ENCODE data around the gene FARS2.
A peak's percentile ranks its signal among the peaks of the same experiment; 100 is the strongest.

FARS2 gene

DNA sequence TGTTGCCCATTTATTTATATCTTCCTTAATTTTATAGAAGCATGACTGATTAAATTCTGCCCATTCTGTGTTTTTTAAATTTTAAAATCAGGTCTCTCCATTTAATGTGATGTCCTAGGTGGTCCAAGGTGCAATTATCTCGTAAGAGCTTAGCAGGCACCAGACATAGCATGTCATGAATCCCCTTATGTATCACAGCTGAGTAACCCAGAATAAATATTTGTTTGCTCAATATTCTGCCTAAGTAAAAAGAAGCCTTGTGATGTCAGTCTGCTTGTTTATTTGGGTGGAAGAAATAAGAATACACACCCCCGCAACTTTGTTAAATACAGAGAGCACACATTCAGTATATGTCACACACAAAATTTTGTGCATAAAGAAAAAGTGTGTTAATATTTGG, 211.3 kb downstream of the FARS2 start:
- DNase-seq, result no peak

GRCh38 chr6:5475779-5476178, 214.5 kb downstream of the FARS2 start:
- no peak for DNase-seq

GRCh38 chr6:5478380-5478779, 217.1 kb downstream of the FARS2 start:
- DNase-seq, result no peak

GRCh38 chr6:5481033-5481432, 219.7 kb downstream of the FARS2 start:
- no peak for DNase-seq

DNA sequence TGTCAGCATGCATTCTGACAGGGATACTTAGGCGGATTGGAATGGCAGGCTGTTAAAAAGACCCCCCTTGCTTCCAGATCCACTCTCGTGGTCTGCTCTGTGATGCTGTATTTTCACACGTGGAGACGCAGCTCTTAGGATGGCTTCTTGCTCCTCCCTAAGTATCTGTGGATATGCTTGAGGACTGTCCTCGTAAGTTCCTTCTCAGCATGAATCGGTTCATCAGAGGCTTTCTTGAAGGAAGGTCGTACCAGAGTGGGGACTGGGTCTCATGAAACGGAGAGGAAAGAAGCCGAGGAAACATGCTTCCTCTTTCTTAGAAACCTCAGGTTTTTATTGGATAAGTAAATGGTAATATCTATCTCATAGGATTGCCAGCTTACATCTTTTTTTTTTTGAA, 220.4 kb downstream of the FARS2 start:
- no peak for DNase-seq

DNA sequence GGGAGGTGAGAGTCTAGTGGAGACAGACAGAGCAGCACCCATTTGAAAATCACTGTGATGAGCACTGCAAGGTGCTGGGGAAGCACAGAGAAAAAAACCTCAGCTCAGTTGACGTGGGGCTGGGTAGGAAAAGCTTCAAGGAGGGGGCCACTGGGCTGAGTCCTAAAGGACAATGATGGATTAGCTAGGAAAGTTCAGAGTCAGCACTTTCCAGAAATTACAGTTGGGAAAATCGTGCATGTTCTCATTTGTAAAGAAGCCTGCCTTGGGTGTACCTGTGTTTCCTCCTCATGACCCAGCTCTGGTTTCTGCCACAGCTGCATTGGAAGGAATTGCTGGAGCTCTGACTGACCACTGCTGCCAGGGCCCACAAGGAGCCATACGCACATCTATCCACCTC, 221.3 kb downstream of the FARS2 start:
- DNase-seq, result no peak

- no peak for DNase-seq
Observed at GRCh38 chr6:5484692-5485091, 223.4 kb downstream of the FARS2 start.

- no peak for DNase-seq
Observed at GRCh38 chr6:5486214-5486613, 224.9 kb downstream of the FARS2 start.

GRCh38 chr6:5490501-5491069, 229.3 kb downstream of the FARS2 start:
- no peak for DNase-seq

DNA sequence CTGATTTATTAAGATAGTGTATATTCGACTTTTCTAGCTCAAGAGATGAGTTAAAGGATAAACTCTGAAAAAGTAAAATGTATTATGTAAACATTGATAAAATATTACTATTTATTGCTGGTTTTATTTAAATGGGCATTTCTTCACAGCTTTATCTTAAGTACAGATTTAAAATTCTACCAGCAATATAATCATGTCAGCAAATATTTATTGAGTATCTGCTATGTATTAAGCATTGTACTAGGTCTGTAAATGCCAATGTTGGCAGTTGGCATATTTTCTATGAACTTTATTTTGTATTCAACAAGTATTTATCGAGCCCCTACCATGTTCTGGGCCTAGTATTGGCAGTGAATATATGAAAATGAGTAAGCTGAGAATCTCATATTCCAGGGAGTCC, 231.0 kb downstream of the FARS2 start:
- DNase-seq, result no peak

- no peak for DNase-seq
Observed at GRCh38 chr6:5493806-5494205, 232.5 kb downstream of the FARS2 start.

DNA sequence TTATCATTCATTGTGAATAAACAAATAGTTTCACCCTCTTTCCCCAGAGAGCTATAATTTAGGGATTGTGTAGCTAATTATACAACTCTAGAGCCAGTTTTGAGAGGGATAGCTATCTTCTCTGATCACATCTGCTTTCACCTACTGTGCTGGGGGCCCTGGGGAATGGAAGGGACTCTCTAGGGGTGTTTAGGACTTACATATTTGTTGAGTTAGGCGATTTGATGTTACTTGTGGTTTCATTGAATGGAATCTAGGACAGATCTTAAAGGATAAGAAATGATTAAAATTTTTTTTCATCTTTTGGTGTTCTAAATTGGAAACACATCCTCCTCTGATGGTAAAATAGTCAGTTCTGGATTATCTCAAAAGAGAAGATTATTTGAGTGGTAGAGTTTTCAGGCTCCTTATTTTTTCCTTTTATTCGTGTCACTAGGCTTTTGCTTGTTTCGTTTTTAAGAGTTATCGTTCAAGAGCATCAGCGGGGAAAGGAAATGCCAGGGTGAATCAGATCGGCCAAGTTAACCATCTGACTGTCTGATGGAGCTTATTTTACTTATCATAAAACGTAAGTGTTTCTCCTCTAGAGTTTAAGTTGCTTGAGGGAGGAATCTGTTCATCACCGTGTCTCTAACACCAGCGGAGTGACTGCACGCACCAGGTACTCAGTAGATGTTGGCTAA, 236.7 kb downstream of the FARS2 start:
- DNase-seq, result no peak

DNA sequence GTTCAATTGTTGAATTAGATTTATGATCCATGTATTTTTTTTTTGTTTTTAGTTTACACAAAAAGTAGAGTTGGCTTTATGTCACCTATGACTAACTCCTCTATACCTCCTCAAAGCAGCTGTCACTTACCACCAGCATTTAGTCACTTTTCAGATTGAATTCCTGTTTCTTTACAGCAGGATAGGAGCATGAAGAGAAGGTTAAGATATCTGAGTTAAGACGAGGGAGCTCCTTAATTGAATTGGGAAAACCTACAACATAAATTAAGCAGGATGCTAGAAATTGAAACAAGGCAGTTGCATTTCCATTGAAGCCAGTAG, 237.2 kb downstream of the FARS2 start:
- no peak for DNase-seq

- no peak for DNase-seq
Observed at GRCh38 chr6:5499644-5500306, 238.5 kb downstream of the FARS2 start.

DNA sequence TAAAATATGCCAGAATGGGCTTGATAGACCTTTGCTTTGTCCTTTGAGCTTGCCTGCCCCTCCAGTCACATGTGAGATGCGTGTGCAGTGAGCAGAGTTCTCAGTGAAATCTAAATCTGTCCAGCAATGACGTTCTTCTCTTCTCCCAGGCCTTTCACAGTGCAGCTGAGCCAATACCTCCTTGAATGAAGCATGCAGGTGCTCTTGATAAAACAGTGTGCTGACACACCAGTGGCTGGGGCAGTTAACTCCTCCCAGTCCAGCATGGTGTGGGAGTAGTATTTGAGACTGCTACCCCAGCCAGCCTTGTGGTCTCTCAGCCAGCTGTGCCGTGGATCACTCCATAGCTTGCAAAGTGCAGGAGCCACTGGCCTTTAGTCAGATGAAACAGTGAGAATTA, 240.5 kb downstream of the FARS2 start:
- DNase-seq, result no peak

DNA sequence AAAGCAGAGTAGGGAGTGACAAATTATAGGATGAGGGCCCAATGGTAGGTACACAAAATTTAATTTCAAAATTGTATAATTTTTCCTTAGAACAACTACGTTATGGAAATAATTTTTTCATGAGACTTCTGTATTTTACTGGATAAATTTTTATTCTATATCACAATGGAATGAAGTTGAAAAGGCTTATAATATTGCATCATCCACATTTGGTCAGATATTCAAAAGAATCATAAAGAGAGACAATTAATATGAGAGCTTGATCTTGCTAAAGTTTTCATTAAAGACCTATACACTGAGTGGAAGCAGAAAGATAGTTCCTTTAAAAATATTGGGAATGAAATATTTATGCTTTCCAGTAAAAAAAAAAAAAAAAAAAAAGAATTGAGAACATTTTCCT, 242.8 kb downstream of the FARS2 start:
- no peak for DNase-seq

GRCh38 chr6:5506149-5506548, 244.8 kb downstream of the FARS2 start:
- no peak for DNase-seq

- no peak for DNase-seq
Observed at GRCh38 chr6:5506597-5506996, 245.3 kb downstream of the FARS2 start.

GRCh38 chr6:5507131-5507681, 245.9 kb downstream of the FARS2 start:
- DNase-seq, result peak; percentile 7

- DNase-seq, result no peak
Observed at GRCh38 chr6:5509106-5509505, 247.8 kb downstream of the FARS2 start.

DNA sequence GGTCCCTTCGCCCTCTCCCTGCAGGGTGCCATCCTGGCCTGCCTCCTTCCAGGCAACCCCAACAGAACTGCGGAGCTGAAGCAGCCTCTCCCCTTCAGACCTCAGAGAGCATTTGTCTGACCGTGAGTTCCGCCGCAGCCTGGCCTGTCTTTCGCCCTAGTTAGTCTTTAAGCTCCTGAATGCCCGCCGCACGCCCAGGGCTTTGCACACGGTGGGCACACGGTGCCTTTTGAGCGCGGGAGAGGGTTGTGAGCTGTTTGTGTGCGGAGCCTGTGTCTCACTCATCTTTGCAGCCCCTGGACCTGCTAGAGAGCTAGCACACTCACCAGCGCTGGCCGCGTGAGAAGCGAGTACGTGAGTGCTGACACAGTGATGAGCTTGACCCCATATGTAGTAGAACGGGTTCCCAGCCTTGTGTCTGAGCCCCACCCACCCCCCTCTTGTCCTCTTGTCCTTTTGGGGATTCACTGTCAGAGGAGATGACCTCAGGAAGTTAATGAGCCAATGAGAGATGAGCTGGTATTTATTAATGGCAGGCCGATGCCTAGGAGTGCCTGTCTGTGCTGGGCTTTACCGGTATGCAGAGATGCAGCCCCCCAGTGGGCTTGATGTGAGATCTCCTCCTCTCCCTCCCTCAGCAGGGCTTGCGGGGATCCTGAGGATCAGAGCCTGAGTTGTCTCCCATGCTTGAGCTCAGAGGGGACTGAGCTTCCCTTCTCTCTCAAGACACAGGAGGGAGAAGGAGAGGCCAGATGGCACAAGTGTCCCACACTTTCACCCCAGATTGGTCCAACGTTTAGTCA, 249.2 kb downstream of the FARS2 start:
- DNase-seq, result no peak

DNA sequence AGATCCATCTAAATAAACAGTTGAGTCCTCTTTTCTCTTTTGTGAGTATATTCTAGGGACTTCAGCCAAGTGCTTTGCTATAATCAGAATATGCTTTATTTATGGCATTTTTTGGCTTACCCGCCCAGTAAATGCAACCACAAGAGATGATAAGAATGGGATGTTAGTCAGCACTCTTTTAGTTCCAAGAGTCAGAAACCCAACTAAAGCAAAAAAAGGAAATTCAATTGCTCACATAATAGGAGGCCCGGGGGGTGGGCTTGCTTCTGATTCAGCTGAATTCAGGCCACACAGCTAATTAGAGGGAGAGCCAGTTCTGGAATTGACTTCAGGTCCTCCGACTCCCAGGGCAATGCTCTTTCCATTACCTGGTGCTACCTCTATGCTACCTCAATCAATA, 250.6 kb downstream of the FARS2 start:
- DNase-seq, result no peak

GRCh38 chr6:5512422-5512821, 251.1 kb downstream of the FARS2 start:
- DNase-seq, result no peak

GRCh38 chr6:5513408-5513807, 252.1 kb downstream of the FARS2 start:
- DNase-seq, result no peak

Data from kidney glomerular epithelial cell (primary cell).